Thoracic aorta (tissue), 2 donors: ENCODE results near the gene KCNE5. TPM values are rescaled to one million over a fixed set of nuclear protein-coding genes. Genes with fewer than 3 reads are reported as not detected.

ENCODE experiments used
- ATAC-seq: fragments of 150-250 bp; one replicate; pipeline ENCODE4 v1.8.0; 2017; ENCODE audit warnings: low read depth; ENCODE audit not compliant: insufficient number of reproducible peaks, low FRiP score
- DNase-seq: peaks from one replicate; pipeline ENCODE4 v3.0.0-alpha.2; 2020; ENCODE audit warnings: low spot score
- H3K27ac ChIP-seq, 2 donors: fragments of 200-600 bp; sonication (generic); 1 replicate in 1 of 2; 2 replicates in 1 of 2; pipeline ENCODE4 v1.5.1; 2016; ENCODE audit warnings: mild to moderate bottlenecking in 2 of 2, moderate library complexity in 2 of 2
- H3K27me3 ChIP-seq: fragments of 200-600 bp; sonication (generic); replicated peaks from 2 replicates; pipeline ENCODE4 v1.6.0; 2016; ENCODE audit warnings: mild to moderate bottlenecking; ENCODE audit not compliant: insufficient read depth
- H3K36me3 ChIP-seq: fragments of 200-600 bp; sonication (generic); one replicate; pipeline ENCODE4 v1.5.1; 2016
- H3K4me1 ChIP-seq, 2 donors: fragments of 200-600 bp; sonication (generic); 1 replicate in 1 of 2; 2 replicates in 1 of 2; pipeline versions ENCODE4 v1.5.1 to v1.6.0; 2016; ENCODE audit warnings: low read depth in 2 of 2, mild to moderate bottlenecking in 1 of 2; ENCODE audit not compliant: control insufficient read depth in 1 of 2
- H3K4me3 ChIP-seq: fragments of 200-600 bp; sonication (generic); 2 replicates; pipeline ENCODE4 v1.5.1; 2016; ENCODE audit warnings: mild to moderate bottlenecking
- H3K9me3 ChIP-seq: fragments of 200-600 bp; sonication (generic); 2 replicates; pipeline ENCODE4 v1.5.1; 2016
- CTCF ChIP-seq: fragments of 200-600 bp; sonication (generic); IDR thresholded peaks from one replicate; pipeline ENCODE4 v1.5.1; 2019; ENCODE audit warnings: antibody characterized with exemption
- total RNA-seq, 2 donors: library from RNA; depleted of rRNA; stranded (reverse); fragments of >200 nt; gene quantifications; one replicate each; pipeline versions ENCODE4 v1.1.0 to v1.2.3, GENCODE V29; 2016

KCNE5 gene
- total RNA-seq, 2 donors from 2014 or later, result 1.3 TPM; not detected in 1

- H3K27me3 ChIP-seq, result no peaks in the 10 kb centered on the region
- ATAC-seq (no peak), DNase-seq (no peak)
- no peak overlapping the region for H3K4me3 ChIP-seq
- H3K27ac ChIP-seq, result no peak overlapping the region
- H3K9me3 ChIP-seq, result no peaks in the 10 kb centered on the region
- no peaks in the 10 kb centered on the region for H3K4me1 ChIP-seq
- H3K36me3 ChIP-seq, result no peaks in the 10 kb centered on the region
- TF ChIP-seq CTCF, result no peak
Measured at GRCh38 chrX:109626637-109627036, 1.7 kb upstream of the KCNE5 start.

- no peak overlapping the region for H3K4me3 ChIP-seq
Measured at GRCh38 chrX:109623997-109624396, 975 bp downstream of the KCNE5 start.

GRCh38 chrX:109622270-109622669 is 2.7 kb downstream of the KCNE5 start:
- Histone ChIP-seq H3K9me3 (no peaks in the 10 kb centered on the region), H3K27me3 (no peaks in the 10 kb centered on the region), H3K4me3 (no peak overlapping the region), H3K27ac (no peak overlapping the region), H3K4me1 (no peaks in the 10 kb centered on the region), H3K36me3 (no peaks in the 10 kb centered on the region)
- ATAC-seq, result no peak
- no peak for TF ChIP-seq CTCF
- no peak for DNase-seq

More at GRCh38 chrX:109623997-109624396, 975 bp downstream of the KCNE5 start:
- Histone ChIP-seq H3K36me3 (no peaks in the 10 kb centered on the region), H3K27me3 (no peaks in the 10 kb centered on the region), H3K27ac (no peak overlapping the region), H3K4me1 (no peaks in the 10 kb centered on the region), H3K9me3 (no peaks in the 10 kb centered on the region)
- DNase-seq, result no peak
- TF ChIP-seq CTCF, result no peak
- ATAC-seq, result no peak

- H3K4me1 ChIP-seq, result no peaks in the 10 kb centered on the region
- H3K27ac ChIP-seq, result no peak overlapping the region
- ATAC-seq, result no peak
- H3K27me3 ChIP-seq, result no peaks in the 10 kb centered on the region
- TF ChIP-seq CTCF, result no peak
- DNase-seq, result no peak
- H3K9me3 ChIP-seq, result no peaks in the 10 kb centered on the region
- H3K4me3 ChIP-seq, result no peak overlapping the region
- no peaks in the 10 kb centered on the region for H3K36me3 ChIP-seq
Measured at GRCh38 chrX:109619771-109620170, 5.2 kb downstream of the KCNE5 start.

- Histone ChIP-seq H3K27me3 (no peaks in the 10 kb centered on the region), H3K4me1 (no peaks in the 10 kb centered on the region), H3K27ac (no peak overlapping the region), H3K4me3 (no peak overlapping the region), H3K9me3 (no peaks in the 10 kb centered on the region), H3K36me3 (no peaks in the 10 kb centered on the region)
- DNase-seq (no peak), ATAC-seq (no peak)
- TF ChIP-seq CTCF, result no peak
Measured at GRCh38 chrX:109614951-109615350, 10.0 kb downstream of the KCNE5 start.
